ENCODE data around the gene EPS8L2.

Gene EPS8L2

DNA sequence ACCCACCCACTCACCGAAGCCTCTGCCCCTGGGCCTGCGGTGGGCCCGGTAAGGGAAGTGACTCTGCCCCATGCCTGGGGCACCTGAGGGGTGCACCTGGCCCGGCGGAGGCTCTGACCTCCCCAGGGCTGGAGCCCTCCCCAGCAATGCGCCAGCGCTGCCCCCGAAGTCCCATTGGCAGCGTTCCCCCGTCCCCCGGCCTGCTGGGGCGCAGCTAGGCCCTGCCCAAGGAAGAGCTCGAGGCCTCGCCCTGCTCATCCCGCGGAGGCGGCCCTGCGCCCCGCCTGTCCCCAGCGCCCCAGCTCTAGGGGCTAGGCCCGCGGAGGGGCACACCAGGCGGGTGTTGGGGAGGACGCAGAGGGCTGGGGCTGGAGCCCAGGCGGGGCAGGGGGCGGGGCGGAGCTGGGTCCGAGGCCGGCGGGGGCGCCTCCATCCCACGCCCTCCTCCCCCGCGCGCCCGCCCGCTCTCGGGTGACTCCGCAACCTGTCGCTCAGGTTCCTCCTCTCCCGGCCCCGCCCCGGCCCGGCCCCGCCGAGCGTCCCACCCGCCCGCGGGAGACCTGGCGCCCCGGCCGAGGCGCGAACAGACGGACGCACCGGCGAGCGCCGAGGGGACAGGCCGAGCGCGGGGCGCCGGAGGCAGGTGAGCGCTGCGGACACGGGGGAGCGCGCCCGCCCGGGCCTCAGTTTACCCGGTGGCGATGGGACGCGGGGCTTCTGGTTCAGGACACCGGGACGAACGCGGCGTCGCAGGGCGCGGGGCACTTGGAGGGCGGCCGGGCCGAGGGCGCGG, at the start of gene EPS8L2:
EPS8L2 (plus strand) TSS at position 586 of the 793 bp plus-strand sequence. CDS start 3,177 bp downstream, outside the sequence.
- no peaks in the 10 kb centered on the region for H3K79me2 ChIP-seq (ENCODE audit: control insufficient read depth, insufficient read depth, low read length, unreplicated experiment)
- H3K4me1 ChIP-seq (ENCODE audit: control insufficient read depth, insufficient read depth, low read length, unreplicated experiment), result peaks cover 24% of the 10 kb centered on the region
- 0 out of 2 replicates have a peak, but pooled peaks cover 6% of the 10 kb centered on the region for H3K36me3 ChIP-seq (ENCODE audit: insufficient read depth, low read length)
- H3K27me3 ChIP-seq (ENCODE audit: insufficient read depth, low read length), result no peaks in the 10 kb centered on the region
- no peak within 1 kb of the TSS for H2AFZ ChIP-seq (ENCODE audit: low read length, unreplicated experiment)
- H3K4me3 ChIP-seq (ENCODE audit: low read depth, low read length), result peak within 1 kb of the TSS; percentile 78
- 0 out of 2 replicates have a peak within 1 kb of the TSS, but pooled peaks have one; percentile 22 for H3K27ac ChIP-seq (ENCODE audit: low read depth, low read length)

DNA sequence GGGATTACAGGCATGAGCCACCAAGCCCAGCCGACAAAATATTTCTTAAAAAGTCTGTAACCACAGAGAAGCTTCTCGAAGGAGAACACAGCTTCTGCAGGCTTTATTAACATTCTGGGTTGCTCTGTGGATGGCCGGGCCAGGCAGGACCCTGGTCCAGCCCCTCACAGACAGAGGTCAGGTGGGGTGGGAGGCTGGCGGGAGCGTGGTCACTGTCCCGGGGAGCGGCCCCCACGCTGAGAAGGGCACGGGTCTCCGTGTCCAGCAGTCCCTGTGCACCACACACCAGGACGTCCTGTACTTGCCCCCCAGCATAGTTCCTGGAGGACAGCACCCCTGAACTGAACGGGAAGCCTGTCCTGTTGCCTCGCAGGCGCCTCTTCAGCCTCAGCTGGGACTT, 49.6 kb upstream of the EPS8L2 start:
- Histone ChIP-seq H3K36me3 (ENCODE audit: insufficient read depth, low read length) (no peaks in the 10 kb centered on the region), H3K4me1 (ENCODE audit: control insufficient read depth, insufficient read depth, low read length, unreplicated experiment) (no peaks in the 10 kb centered on the region), H2AFZ (ENCODE audit: low read length, unreplicated experiment) (no peak overlapping the region), H3K79me2 (ENCODE audit: control insufficient read depth, insufficient read depth, low read length, unreplicated experiment) (no peaks in the 10 kb centered on the region), H3K27ac (ENCODE audit: low read depth, low read length) (no peak overlapping the region), H3K4me3 (ENCODE audit: low read depth, low read length) (no peak overlapping the region), H3K27me3 (ENCODE audit: insufficient read depth, low read length) (no peaks in the 10 kb centered on the region)

- Histone ChIP-seq H3K27ac (ENCODE audit: low read depth, low read length) (no peak overlapping the region), H3K79me2 (ENCODE audit: control insufficient read depth, insufficient read depth, low read length, unreplicated experiment) (no peaks in the 10 kb centered on the region), H3K4me3 (ENCODE audit: low read depth, low read length) (no peak overlapping the region), H3K36me3 (ENCODE audit: insufficient read depth, low read length) (no peaks in the 10 kb centered on the region), H2AFZ (ENCODE audit: low read length, unreplicated experiment) (no peak overlapping the region), H3K27me3 (ENCODE audit: insufficient read depth, low read length) (no peaks in the 10 kb centered on the region), H3K4me1 (ENCODE audit: control insufficient read depth, insufficient read depth, low read length, unreplicated experiment) (no peaks in the 10 kb centered on the region)
Observed at GRCh38 chr11:656866-657265, 49.2 kb upstream of the EPS8L2 start.

- H2AFZ ChIP-seq (ENCODE audit: low read length, unreplicated experiment), result no peak overlapping the region
- peaks cover 5% of the 10 kb centered on the region; the same call in 1 of the 2 replicates for H3K36me3 ChIP-seq (ENCODE audit: insufficient read depth, low read length)
- H3K27me3 ChIP-seq (ENCODE audit: insufficient read depth, low read length), result no peaks in the 10 kb centered on the region
Observed at GRCh38 chr11:657691-658126, 48.3 kb upstream of the EPS8L2 start.

DNA sequence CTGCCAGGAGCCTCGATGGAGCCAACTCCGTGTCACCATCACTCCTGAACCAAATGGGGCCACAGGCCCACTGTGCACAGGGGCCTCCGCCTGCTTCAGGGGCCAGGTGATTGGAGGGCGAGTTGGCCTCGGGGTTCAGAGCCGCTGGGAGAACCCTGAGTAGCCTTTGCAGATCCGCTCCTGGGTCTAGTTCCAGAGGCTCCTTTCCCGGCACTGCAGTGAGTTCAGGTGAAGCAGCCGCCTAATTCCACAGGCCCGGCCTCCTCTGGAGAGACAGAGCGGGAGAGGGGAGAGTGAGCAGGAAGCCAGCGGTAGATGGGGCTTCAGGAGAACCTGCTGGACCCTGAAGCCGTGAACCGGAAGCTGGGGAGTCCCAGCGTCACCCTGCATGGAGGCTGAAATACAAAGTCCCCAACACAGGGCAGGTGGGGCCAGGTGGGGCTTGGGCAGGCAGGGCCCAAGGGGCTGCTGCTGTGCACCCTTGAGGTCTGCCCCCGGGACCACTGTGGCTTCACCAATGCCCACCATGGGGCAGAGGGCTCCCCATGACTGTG, 46.4 kb upstream of the EPS8L2 start:
- H3K27me3 ChIP-seq (ENCODE audit: insufficient read depth, low read length), result no peaks in the 10 kb centered on the region
- H3K36me3 ChIP-seq (ENCODE audit: insufficient read depth, low read length), result peaks cover 5% of the 10 kb centered on the region; the same call in 1 of the 2 replicates
- H3K4me3 ChIP-seq (ENCODE audit: low read depth, low read length), result no peak overlapping the region
- H3K79me2 ChIP-seq (ENCODE audit: control insufficient read depth, insufficient read depth, low read length, unreplicated experiment), result no peaks in the 10 kb centered on the region
- no peak overlapping the region for H2AFZ ChIP-seq (ENCODE audit: low read length, unreplicated experiment)
- H3K27ac ChIP-seq (ENCODE audit: low read depth, low read length), result no peak overlapping the region
- no peaks in the 10 kb centered on the region for H3K4me1 ChIP-seq (ENCODE audit: control insufficient read depth, insufficient read depth, low read length, unreplicated experiment)

More at GRCh38 chr11:657691-658126, 48.3 kb upstream of the EPS8L2 start:
- H3K4me3 ChIP-seq (ENCODE audit: low read depth, low read length), result no peak overlapping the region
- no peaks in the 10 kb centered on the region for H3K79me2 ChIP-seq (ENCODE audit: control insufficient read depth, insufficient read depth, low read length, unreplicated experiment)
- H3K27ac ChIP-seq (ENCODE audit: low read depth, low read length), result no peak overlapping the region
- no peaks in the 10 kb centered on the region for H3K4me1 ChIP-seq (ENCODE audit: control insufficient read depth, insufficient read depth, low read length, unreplicated experiment)

GRCh38 chr11:660281-660680, 45.8 kb upstream of the EPS8L2 start:
- Histone ChIP-seq H2AFZ (ENCODE audit: low read length, unreplicated experiment) (no peak overlapping the region), H3K79me2 (ENCODE audit: control insufficient read depth, insufficient read depth, low read length, unreplicated experiment) (no peaks in the 10 kb centered on the region), H3K36me3 (ENCODE audit: insufficient read depth, low read length) (peaks cover 8% of the 10 kb centered on the region), H3K4me3 (ENCODE audit: low read depth, low read length) (no peak overlapping the region), H3K4me1 (ENCODE audit: control insufficient read depth, insufficient read depth, low read length, unreplicated experiment) (no peaks in the 10 kb centered on the region), H3K27ac (ENCODE audit: low read depth, low read length) (no peak overlapping the region), H3K27me3 (ENCODE audit: insufficient read depth, low read length) (no peaks in the 10 kb centered on the region)

GRCh38 chr11:660681-661444, 45.2 kb upstream of the EPS8L2 start:
- no peaks in the 10 kb centered on the region for H3K27me3 ChIP-seq (ENCODE audit: insufficient read depth, low read length)
- no peak overlapping the region for H3K27ac ChIP-seq (ENCODE audit: low read depth, low read length)

DNA sequence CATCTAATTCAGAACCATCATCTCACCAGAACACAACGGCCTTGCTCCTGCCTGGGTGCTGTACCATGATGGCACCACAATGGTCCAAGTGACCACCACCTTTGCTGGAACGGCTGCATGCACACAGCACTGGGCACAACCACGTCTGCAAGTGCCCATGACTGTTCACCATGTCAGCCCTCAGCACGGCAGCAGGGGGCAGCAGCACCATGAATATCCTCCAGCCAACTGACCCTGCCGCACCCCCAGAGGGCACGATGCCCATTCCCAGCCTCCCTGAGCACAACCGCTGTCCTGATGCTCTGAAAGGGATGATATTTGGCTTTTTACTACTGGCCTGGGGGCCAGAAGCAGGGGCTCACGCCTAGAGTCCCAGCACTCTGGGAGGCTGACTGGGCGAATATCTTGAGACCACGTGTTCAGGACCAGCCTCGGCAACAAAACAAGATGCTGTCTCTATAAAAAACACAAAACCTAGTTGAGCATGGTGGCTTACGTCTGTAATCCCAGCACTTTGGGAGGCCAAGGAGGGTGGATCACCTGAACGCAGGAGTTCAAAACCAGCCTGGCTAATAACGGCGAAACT, 43.2 kb upstream of the EPS8L2 start:
- Histone ChIP-seq H3K36me3 (ENCODE audit: insufficient read depth, low read length) (peaks cover 17% of the 10 kb centered on the region), H3K27me3 (ENCODE audit: insufficient read depth, low read length) (no peaks in the 10 kb centered on the region), H3K4me3 (ENCODE audit: low read depth, low read length) (no peak overlapping the region), H2AFZ (ENCODE audit: low read length, unreplicated experiment) (no peak overlapping the region), H3K4me1 (ENCODE audit: control insufficient read depth, insufficient read depth, low read length, unreplicated experiment) (peaks cover 4% of the 10 kb centered on the region), H3K79me2 (ENCODE audit: control insufficient read depth, insufficient read depth, low read length, unreplicated experiment) (no peaks in the 10 kb centered on the region), H3K27ac (ENCODE audit: low read depth, low read length) (no peak overlapping the region)

More at GRCh38 chr11:660681-661444, 45.2 kb upstream of the EPS8L2 start:
- H3K4me1 ChIP-seq (ENCODE audit: control insufficient read depth, insufficient read depth, low read length, unreplicated experiment), result peaks cover under 1% of the 10 kb centered on the region
- H3K79me2 ChIP-seq (ENCODE audit: control insufficient read depth, insufficient read depth, low read length, unreplicated experiment), result no peaks in the 10 kb centered on the region
- no peak overlapping the region for H2AFZ ChIP-seq (ENCODE audit: low read length, unreplicated experiment)
- no peak overlapping the region for H3K4me3 ChIP-seq (ENCODE audit: low read depth, low read length)
- H3K36me3 ChIP-seq (ENCODE audit: insufficient read depth, low read length), result peaks cover 14% of the 10 kb centered on the region

DNA sequence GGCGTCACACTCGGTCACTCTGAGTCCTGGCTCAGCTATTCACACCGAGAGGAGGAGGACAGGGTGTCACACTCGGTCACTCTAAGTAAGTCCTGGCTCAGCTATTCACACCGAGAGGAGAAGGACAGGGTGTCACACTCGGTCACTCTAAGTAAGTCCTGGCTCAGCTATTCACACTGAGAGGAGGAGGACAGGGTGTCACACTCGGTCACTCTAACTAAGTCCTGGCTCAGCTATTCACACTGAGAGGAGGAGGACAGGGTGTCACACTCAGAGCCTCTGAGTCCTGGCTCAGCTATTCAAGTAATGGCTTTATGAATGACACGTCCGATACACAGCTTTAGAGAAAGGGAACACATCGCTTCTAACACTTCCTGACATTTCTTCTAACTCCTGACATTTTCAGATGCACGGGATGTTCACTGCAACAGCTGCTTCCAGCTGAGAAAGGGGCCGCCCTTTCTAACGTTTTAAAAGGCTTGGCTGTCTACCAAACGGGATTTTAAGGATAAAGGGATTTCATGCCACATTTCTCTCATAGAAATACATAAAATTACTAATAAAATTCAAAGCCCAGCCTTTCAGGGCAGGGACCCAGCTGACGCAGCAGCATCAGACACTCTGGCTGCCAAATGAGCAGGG, 40.8 kb upstream of the EPS8L2 start:
- no peak overlapping the region for H3K4me3 ChIP-seq (ENCODE audit: low read depth, low read length)

More for the DNA sequence above, 40.8 kb upstream of the EPS8L2 start:
- peaks cover 17% of the 10 kb centered on the region for H3K36me3 ChIP-seq (ENCODE audit: insufficient read depth, low read length)
- peak overlapping the region; percentile 19; the same call in 1 of the 2 replicates for H3K27ac ChIP-seq (ENCODE audit: low read depth, low read length)
- peaks cover 4% of the 10 kb centered on the region for H3K4me1 ChIP-seq (ENCODE audit: control insufficient read depth, insufficient read depth, low read length, unreplicated experiment)
- no peaks in the 10 kb centered on the region for H3K27me3 ChIP-seq (ENCODE audit: insufficient read depth, low read length)
- H3K79me2 ChIP-seq (ENCODE audit: control insufficient read depth, insufficient read depth, low read length, unreplicated experiment), result no peaks in the 10 kb centered on the region
- H2AFZ ChIP-seq (ENCODE audit: low read length, unreplicated experiment), result no peak overlapping the region

All from ACC112 (cell line).